Activated B cell treated with CpG ODN at 0.5 μM for 24 hours (primary cell): ENCODE measurements around the gene HHIP. TPM values are rescaled to one million over a fixed set of nuclear protein-coding genes. Genes with fewer than 3 reads are reported as not detected.

Experiments
- ATAC-seq: fragments of 200-7000 bp; cut with Tn5 transposase; one replicate; pipeline ENCODE4 v1.10.0; 2021; ENCODE audit warnings: low read depth, mild to moderate bottlenecking, moderate library complexity
- CTCF ChIA-PET: fragments of 350-600 bp; sonication (Branson Sonifier 250); formaldehyde crosslinking; loops from one replicate; lab custom pipeline; 2021; ENCODE audit warnings: antibody characterized with exemption; lab: Charles Lee
- POLR2A ChIA-PET: fragments of 350-600 bp; sonication (Branson Sonifier 250); formaldehyde crosslinking; loops from one replicate; lab custom pipeline; 2021; ENCODE audit warnings: antibody characterized with exemption; lab: Charles Lee
- DNase-seq: peaks from one replicate; pipeline ENCODE4 v3.0.0; 2022
- H3K27ac Mint-ChIP-seq: one replicate; pipeline ENCODE4 v1.8.0; 2020; ENCODE audit warnings: mixed read lengths
- H3K27me3 Mint-ChIP-seq: one replicate; pipeline ENCODE4 v1.8.0; 2021; ENCODE audit warnings: mixed read lengths
- H3K36me3 Mint-ChIP-seq: one replicate; pipeline ENCODE4 v1.8.0; 2021; ENCODE audit warnings: low read depth, mixed read lengths
- H3K4me1 Mint-ChIP-seq: one replicate; pipeline ENCODE4 v1.8.0; 2021; ENCODE audit warnings: mixed read lengths
- H3K4me3 Mint-ChIP-seq: one replicate; pipeline ENCODE4 v1.8.0; 2020; ENCODE audit warnings: mild to moderate bottlenecking, mixed read lengths
- H3K9me3 Mint-ChIP-seq: one replicate; pipeline ENCODE4 v1.8.0; 2020; ENCODE audit warnings: mixed read lengths
- intact Hi-C: fragments of 100-400 bp; cut with micrococcal nuclease; formaldehyde crosslinking; loops from one replicate; pipeline ENCODE4 v1.15.1; 2024
- total RNA-seq: library from RNA; stranded (reverse); gene quantifications from 2 replicates; pipeline ENCODE4 v1.2.3, GENCODE V29; 2022
- TF ChIP-seq, protein P1 (sequence below): fragments of 200-600 bp; IDR thresholded peaks from one replicate; pipeline ENCODE4 v1.8.0; 2022; ENCODE audit warnings: antibody characterized with exemption, mild to moderate bottlenecking

The HHIP gene
- total RNA-seq, 1 donor from 2014 or later: not detected

GRCh38 chr4:144718958-144719512 is 73.1 kb downstream of the HHIP start:
- H3K27ac Mint-ChIP-seq: no peak overlapping the region
- no peaks in the 10 kb centered on the region for H3K9me3 Mint-ChIP-seq
- H3K27me3 Mint-ChIP-seq: no peaks in the 10 kb centered on the region
- no peak for ATAC-seq
- CTCF ChIA-PET: no interaction called here
- DNase-seq: no peak
- H3K36me3 Mint-ChIP-seq: no peaks in the 10 kb centered on the region
- TF ChIP-seq, protein P1, sequence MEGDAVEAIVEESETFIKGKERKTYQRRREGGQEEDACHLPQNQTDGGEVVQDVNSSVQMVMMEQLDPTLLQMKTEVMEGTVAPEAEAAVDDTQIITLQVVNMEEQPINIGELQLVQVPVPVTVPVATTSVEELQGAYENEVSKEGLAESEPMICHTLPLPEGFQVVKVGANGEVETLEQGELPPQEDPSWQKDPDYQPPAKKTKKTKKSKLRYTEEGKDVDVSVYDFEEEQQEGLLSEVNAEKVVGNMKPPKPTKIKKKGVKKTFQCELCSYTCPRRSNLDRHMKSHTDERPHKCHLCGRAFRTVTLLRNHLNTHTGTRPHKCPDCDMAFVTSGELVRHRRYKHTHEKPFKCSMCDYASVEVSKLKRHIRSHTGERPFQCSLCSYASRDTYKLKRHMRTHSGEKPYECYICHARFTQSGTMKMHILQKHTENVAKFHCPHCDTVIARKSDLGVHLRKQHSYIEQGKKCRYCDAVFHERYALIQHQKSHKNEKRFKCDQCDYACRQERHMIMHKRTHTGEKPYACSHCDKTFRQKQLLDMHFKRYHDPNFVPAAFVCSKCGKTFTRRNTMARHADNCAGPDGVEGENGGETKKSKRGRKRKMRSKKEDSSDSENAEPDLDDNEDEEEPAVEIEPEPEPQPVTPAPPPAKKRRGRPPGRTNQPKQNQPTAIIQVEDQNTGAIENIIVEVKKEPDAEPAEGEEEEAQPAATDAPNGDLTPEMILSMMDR: no peak
- no peak overlapping the region for H3K4me3 Mint-ChIP-seq
- intact Hi-C loops: no loop called here
- POLR2A ChIA-PET: no interaction called here
- peaks cover 3% of the 10 kb centered on the region for H3K4me1 Mint-ChIP-seq

DNA sequence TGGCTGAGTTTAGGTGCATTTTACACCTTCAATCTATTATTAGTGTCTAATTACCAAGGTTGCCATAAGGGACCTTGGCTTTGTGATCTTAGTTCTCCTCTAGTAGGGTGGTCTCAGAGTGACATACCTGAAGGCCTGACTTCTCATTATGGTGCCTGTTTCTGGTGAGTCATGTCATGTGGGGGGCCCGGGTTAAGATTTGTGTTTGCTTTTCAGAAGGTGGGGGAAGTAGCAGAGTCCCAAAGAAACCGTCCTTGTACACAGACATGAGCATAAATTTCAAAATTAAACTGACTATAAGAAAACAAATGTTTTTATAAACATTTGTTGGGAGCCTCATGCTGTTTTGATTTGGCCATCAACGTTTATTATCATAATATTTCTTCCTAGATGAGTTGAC is 74.5 kb downstream of the HHIP start:
- CTCF ChIA-PET: no interaction called here
- Mint-ChIP-seq H3K27ac (no peak overlapping the region), H3K9me3 (no peaks in the 10 kb centered on the region), H3K36me3 (no peaks in the 10 kb centered on the region), H3K4me3 (no peak overlapping the region), H3K27me3 (no peaks in the 10 kb centered on the region), H3K4me1 (no peaks in the 10 kb centered on the region)
- no peak for ATAC-seq
- no peak for DNase-seq
- POLR2A ChIA-PET: no interaction called here
- intact Hi-C loops: no loop called here
- TF ChIP-seq, protein P1: no peak

GRCh38 chr4:144721994-144722393 is 76.0 kb downstream of the HHIP start:
- POLR2A ChIA-PET: no interaction called here
- H3K36me3 Mint-ChIP-seq: no peaks in the 10 kb centered on the region
- DNase-seq (no peak), ATAC-seq (no peak)
- CTCF ChIA-PET: no interaction called here
- no peaks in the 10 kb centered on the region for H3K4me1 Mint-ChIP-seq
- H3K27ac Mint-ChIP-seq: no peak overlapping the region
- TF ChIP-seq, protein P1: no peak
- H3K9me3 Mint-ChIP-seq: no peaks in the 10 kb centered on the region
- no peaks in the 10 kb centered on the region for H3K27me3 Mint-ChIP-seq
- no peak overlapping the region for H3K4me3 Mint-ChIP-seq
- intact Hi-C loops: no loop called here

GRCh38 chr4:144723471-144723870 is 77.5 kb downstream of the HHIP start:
- Mint-ChIP-seq H3K4me1 (no peaks in the 10 kb centered on the region), H3K36me3 (no peaks in the 10 kb centered on the region), H3K4me3 (no peak overlapping the region), H3K9me3 (no peaks in the 10 kb centered on the region), H3K27me3 (no peaks in the 10 kb centered on the region), H3K27ac (no peak overlapping the region)
- ChIA-PET POLR2A (no interaction called here), CTCF (no interaction called here)
- intact Hi-C loops: no loop called here
- TF ChIP-seq, protein P1: no peak
- no peak for ATAC-seq
- DNase-seq: no peak

GRCh38 chr4:144729175-144729574 is 83.2 kb downstream of the HHIP start:
- no peak for DNase-seq
- Mint-ChIP-seq H3K27me3 (no peaks in the 10 kb centered on the region), H3K36me3 (no peaks in the 10 kb centered on the region), H3K4me3 (no peak overlapping the region), H3K27ac (no peak overlapping the region), H3K9me3 (no peaks in the 10 kb centered on the region), H3K4me1 (no peaks in the 10 kb centered on the region)
- POLR2A ChIA-PET: no interaction called here
- intact Hi-C loops: no loop called here
- TF ChIP-seq, protein P1: no peak
- ATAC-seq: no peak
- CTCF ChIA-PET: no interaction called here
